HepG2 (cell line): ENCODE measurements around the gene TRIM2. TPM values are rescaled to one million over a fixed set of nuclear protein-coding genes. Genes with fewer than 3 reads are reported as not detected.

ENCODE experiments used
- ARID3A ChIP-seq: IDR thresholded peaks from 2 replicates; pipeline ENCODE4 v1.6.1; 2012; ENCODE audit warnings: low read depth, low read length, improper control_type of control experiment
- ISL2 ChIP-seq: sonication (generic); formaldehyde crosslinking; IDR thresholded peaks from 2 replicates; pipeline ENCODE4 v1.5.0; 2020; ENCODE audit warnings: missing genetic modification reagents
- JUND ChIP-seq: sonication (generic); formaldehyde crosslinking; IDR thresholded peaks from 2 replicates; pipeline ENCODE4 v1.8.0; 2022; ENCODE audit warnings: mild to moderate bottlenecking, missing genetic modification reagents
- KDM2A ChIP-seq: sonication (generic); formaldehyde crosslinking; IDR thresholded peaks from 2 replicates; pipeline ENCODE4 v1.4.0; 2020; ENCODE audit warnings: low read depth, missing genetic modification reagents, borderline replicate concordance
- KLF13 ChIP-seq: sonication (generic); formaldehyde crosslinking; IDR thresholded peaks from 2 replicates; pipeline ENCODE4 v1.4.0; 2020; ENCODE audit warnings: mild to moderate bottlenecking, missing genetic modification reagents
- KLF16 ChIP-seq, 2 experiments: sonication (generic) in 1 of 2; formaldehyde crosslinking in 1 of 2; IDR thresholded peaks; 2 replicates each; pipeline versions ENCODE4 v1.6.1 to v1.8.0; 2016 to 2023; ENCODE audit warnings: missing genetic modification reagents in 2 of 2, missing compliant biosample characterization in 1 of 2
- MEF2D ChIP-seq: sonication (generic); formaldehyde crosslinking; IDR thresholded peaks from 2 replicates; pipeline ENCODE4 v1.5.1; 2020; ENCODE audit warnings: mild to moderate bottlenecking, missing genetic modification reagents
- MYC ChIP-seq: sonication (generic); formaldehyde crosslinking; IDR thresholded peaks from 2 replicates; pipeline ENCODE4 v1.9.0; 2021; ENCODE audit warnings: missing genetic modification reagents, borderline replicate concordance
- NONO ChIP-seq, 2 experiments: fragments of 450-650 bp in 1 of 2; sonication (generic) in 1 of 2; formaldehyde crosslinking in 1 of 2; IDR thresholded peaks in 1 of 2; conservative IDR thresholded peaks in 1 of 2; 2 replicates each; pipeline versions ENCODE4 v1.6.1 to v1.8.0; 2017 to 2022; ENCODE audit warnings: mild to moderate bottlenecking in 1 of 2, missing genetic modification reagents in 1 of 2, moderate library complexity in 1 of 2
- NR1H2 ChIP-seq: sonication (generic); formaldehyde crosslinking; IDR thresholded peaks from 2 replicates; pipeline ENCODE4 v1.8.1; 2022; ENCODE audit warnings: low read depth, missing genetic modification reagents, borderline replicate concordance
- NR2C2 ChIP-seq: sonication (generic); formaldehyde crosslinking; IDR thresholded peaks from 2 replicates; pipeline ENCODE4 v1.4.0; 2020; ENCODE audit warnings: missing genetic modification reagents, mild to moderate bottlenecking, moderate library complexity, borderline replicate concordance
- PPARG ChIP-seq: conservative IDR thresholded peaks from 2 replicates; pipeline ENCODE4 v1.6.1; 2016; ENCODE audit warnings: missing biosample characterization, missing genetic modification reagents
- RFXANK ChIP-seq: IDR thresholded peaks from 2 replicates; pipeline ENCODE4 v1.6.1; 2016
- ZNF230 ChIP-seq: sonication (generic); formaldehyde crosslinking; IDR thresholded peaks from 2 replicates; pipeline ENCODE4 v1.4.0; 2020; ENCODE audit warnings: mild to moderate bottlenecking, missing genetic modification reagents
- ZNF30 ChIP-seq: sonication (generic); formaldehyde crosslinking; IDR thresholded peaks from 2 replicates; pipeline ENCODE4 v1.5.0; 2020; ENCODE audit warnings: mild to moderate bottlenecking, missing genetic modification reagents
- ZNF343 ChIP-seq: sonication (generic); formaldehyde crosslinking; IDR thresholded peaks from 2 replicates; pipeline ENCODE4 v1.4.0; 2020; ENCODE audit warnings: mild to moderate bottlenecking, missing genetic modification reagents
- ZNF501 ChIP-seq: sonication (generic); formaldehyde crosslinking; IDR thresholded peaks from 2 replicates; pipeline ENCODE4 v1.5.1; 2020; ENCODE audit warnings: mild to moderate bottlenecking, moderate library complexity, missing genetic modification reagents
- ZNF564 ChIP-seq: sonication (generic); formaldehyde crosslinking; IDR thresholded peaks from 2 replicates; pipeline ENCODE4 v1.8.1; 2023; ENCODE audit warnings: mild to moderate bottlenecking, missing genetic modification reagents
- ZNF589 ChIP-seq: sonication (generic); formaldehyde crosslinking; conservative IDR thresholded peaks from 2 replicates; pipeline ENCODE4 v1.8.0; 2022; ENCODE audit warnings: mild to moderate bottlenecking, moderate library complexity, missing genetic modification reagents
- ZNF605 ChIP-seq: sonication (generic); formaldehyde crosslinking; IDR thresholded peaks from 2 replicates; pipeline ENCODE4 v1.8.0; 2022; ENCODE audit warnings: mild to moderate bottlenecking, missing genetic modification reagents
- ZSCAN22 ChIP-seq: sonication (generic); formaldehyde crosslinking; IDR thresholded peaks from 2 replicates; pipeline ENCODE4 v1.4.0; 2020; ENCODE audit warnings: mild to moderate bottlenecking, missing genetic modification reagents
- polyA plus RNA-seq, 8 experiments: library from polyadenylated mRNA; depleted of rRNA in 3 of 8; stranded (reverse) in 7 of 8; unstranded in 1 of 8; fragments of >200 nt; fragmentation: Illumina TruSeq in 4 of 8; extraction: Trizol in 4 of 8; gene quantifications; 2 replicates each; pipeline versions ENCODE4 v1.2.1 to v1.2.3, GENCODE V29; 2011 to 2016; ENCODE audit warnings: low read depth in 4 of 8, missing spikeins in 1 of 8, mixed read lengths in 1 of 8; ENCODE audit not compliant: insufficient read depth in 1 of 8
- total RNA-seq, 5 experiments: library from RNA; depleted of rRNA; stranded (reverse); fragments of >200 nt; fragmentation: Illumina TruSeq; extraction: Trizol; gene quantifications; 2 replicates each; pipeline ENCODE4 v1.2.3, GENCODE V29; 2016; ENCODE audit warnings: low read depth in 1 of 5
- TF ChIP-seq, protein P1 (sequence below): IDR thresholded peaks from 2 replicates; pipeline ENCODE4 v1.6.1; 2016; ENCODE audit warnings: low read depth, borderline replicate concordance
- TF ChIP-seq, protein P2 (sequence below): sonication (generic); formaldehyde crosslinking; conservative IDR thresholded peaks from 2 replicates; pipeline ENCODE4 v1.8.1; 2023; ENCODE audit warnings: missing genetic modification reagents
- TF ChIP-seq, protein P3 (sequence below): sonication (generic); formaldehyde crosslinking; IDR thresholded peaks from 2 replicates; pipeline ENCODE4 v1.4.0; 2020; ENCODE audit warnings: missing genetic modification reagents, low read depth, mild to moderate bottlenecking, borderline replicate concordance
- TF ChIP-seq, protein P4 (sequence below): IDR thresholded peaks from 2 replicates; pipeline ENCODE4 v1.6.1; 2016; ENCODE audit warnings: mild to moderate bottlenecking

Gene TRIM2
- total and polyA plus RNA-seq, 2 of the 13 experiments (the other 11 are each of a cell fraction or from before 2014, with no cell fraction given): 2.1 to 4.2 TPM

DNA sequence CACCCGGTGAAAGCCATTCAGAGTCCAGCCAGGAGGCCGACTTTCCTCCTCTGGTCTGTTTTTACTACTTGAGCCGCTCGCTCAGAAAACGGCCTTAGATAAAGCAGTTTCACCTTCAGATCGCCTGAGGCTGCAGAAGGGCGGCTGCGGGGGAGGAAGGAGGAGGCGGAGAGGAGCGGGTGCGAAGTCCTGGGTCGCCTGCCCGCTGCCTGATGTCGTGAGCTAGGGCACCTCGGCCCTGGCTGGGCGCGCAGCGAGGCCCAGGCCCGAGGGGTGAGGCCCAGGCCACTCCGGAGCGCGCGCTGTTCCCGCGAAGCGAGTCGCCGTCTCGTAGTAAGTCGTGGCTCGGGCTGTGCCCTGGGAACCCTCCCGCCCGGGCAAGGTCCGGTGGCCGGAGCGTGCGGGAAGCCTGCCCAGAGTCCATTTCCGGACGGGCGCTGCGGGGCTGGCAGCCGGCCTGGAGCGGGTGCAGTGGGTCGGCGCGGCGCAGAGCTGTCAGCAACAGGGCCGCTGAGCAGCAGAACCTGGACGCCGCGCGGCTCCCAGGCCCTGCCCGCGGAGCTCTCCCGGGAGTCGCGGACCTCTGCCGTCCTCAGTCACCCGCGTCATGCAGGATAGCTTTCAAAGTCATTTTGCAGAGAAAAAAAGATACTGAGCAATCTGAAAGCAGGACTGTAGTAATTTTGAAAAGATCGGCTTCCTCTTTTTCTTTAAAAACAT lies 18.6 kb downstream of the TRIM2 start (continued):
- TF ChIP-seq KDM2A (CRISPR knock-in tag) (peak; percentile 87), ARID3A (no peak), ZNF501 (CRISPR knock-in tag) (peak; percentile 95), KLF16 (CRISPR knock-in tag; IDR thresholded peaks at IDR 0.05) (peak in 1 of 2 experiments; percentile 50; a peak in 1 of 4 replicates), PPARG (CRISPR knock-in tag) (no peak), MYC (CRISPR knock-in tag) (peak; percentile 68; the same call in 1 of the 2 replicates), ZNF343 (CRISPR knock-in tag) (peak; percentile 76), RFXANK (CRISPR knock-in tag) (no peak), NONO (IDR thresholded peaks at IDR 0.05) (no peak), NONO (CRISPR knock-in tag; conservative IDR thresholded peaks at IDR 0.05) (peak; percentile 72), KLF13 (no peak), ZNF564 (CRISPR knock-in tag) (no peak), MEF2D (CRISPR knock-in tag) (no peak), ZNF230 (CRISPR knock-in tag) (0 out of 2 replicates have a peak, but pooled peaks have one; percentile 60), ZSCAN22 (CRISPR knock-in tag) (no peak), NR2C2 (peak; percentile 43; the same call in 1 of the 2 replicates), ZNF589 (CRISPR knock-in tag) (no peak), JUND (CRISPR knock-in tag) (no peak), ZNF30 (CRISPR knock-in tag) (peak; percentile 85; the same call in 1 of the 2 replicates), ZNF605 (CRISPR knock-in tag) (peak; percentile 65), ISL2 (CRISPR knock-in tag) (peak; percentile 70; the same call in 1 of the 2 replicates), NR1H2 (CRISPR knock-in tag) (no peak)
- TF ChIP-seq, protein P1, sequence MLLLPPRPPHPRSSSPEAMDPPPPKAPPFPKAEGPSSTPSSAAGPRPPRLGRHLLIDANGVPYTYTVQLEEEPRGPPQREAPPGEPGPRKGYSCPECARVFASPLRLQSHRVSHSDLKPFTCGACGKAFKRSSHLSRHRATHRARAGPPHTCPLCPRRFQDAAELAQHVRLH (CRISPR knock-in tag): 0 out of 2 replicates have a peak, but pooled peaks have one; percentile 13
- TF ChIP-seq, protein P2, sequence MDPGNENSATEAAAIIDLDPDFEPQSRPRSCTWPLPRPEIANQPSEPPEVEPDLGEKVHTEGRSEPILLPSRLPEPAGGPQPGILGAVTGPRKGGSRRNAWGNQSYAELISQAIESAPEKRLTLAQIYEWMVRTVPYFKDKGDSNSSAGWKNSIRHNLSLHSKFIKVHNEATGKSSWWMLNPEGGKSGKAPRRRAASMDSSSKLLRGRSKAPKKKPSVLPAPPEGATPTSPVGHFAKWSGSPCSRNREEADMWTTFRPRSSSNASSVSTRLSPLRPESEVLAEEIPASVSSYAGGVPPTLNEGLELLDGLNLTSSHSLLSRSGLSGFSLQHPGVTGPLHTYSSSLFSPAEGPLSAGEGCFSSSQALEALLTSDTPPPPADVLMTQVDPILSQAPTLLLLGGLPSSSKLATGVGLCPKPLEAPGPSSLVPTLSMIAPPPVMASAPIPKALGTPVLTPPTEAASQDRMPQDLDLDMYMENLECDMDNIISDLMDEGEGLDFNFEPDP: 0 out of 2 replicates have a peak, but pooled peaks have one; percentile 91
- TF ChIP-seq, protein P3, sequence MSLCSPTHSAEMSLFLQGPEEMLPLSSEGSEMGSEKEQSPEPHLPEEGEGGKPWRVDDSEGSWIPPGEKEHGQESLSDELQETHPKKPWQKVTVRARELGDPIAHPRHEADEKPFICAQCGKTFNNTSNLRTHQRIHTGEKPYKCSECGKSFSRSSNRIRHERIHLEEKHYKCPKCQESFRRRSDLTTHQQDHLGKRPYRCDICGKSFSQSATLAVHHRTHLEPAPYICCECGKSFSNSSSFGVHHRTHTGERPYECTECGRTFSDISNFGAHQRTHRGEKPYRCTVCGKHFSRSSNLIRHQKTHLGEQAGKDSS (CRISPR knock-in tag): peak; percentile 87
- TF ChIP-seq, protein P4, sequence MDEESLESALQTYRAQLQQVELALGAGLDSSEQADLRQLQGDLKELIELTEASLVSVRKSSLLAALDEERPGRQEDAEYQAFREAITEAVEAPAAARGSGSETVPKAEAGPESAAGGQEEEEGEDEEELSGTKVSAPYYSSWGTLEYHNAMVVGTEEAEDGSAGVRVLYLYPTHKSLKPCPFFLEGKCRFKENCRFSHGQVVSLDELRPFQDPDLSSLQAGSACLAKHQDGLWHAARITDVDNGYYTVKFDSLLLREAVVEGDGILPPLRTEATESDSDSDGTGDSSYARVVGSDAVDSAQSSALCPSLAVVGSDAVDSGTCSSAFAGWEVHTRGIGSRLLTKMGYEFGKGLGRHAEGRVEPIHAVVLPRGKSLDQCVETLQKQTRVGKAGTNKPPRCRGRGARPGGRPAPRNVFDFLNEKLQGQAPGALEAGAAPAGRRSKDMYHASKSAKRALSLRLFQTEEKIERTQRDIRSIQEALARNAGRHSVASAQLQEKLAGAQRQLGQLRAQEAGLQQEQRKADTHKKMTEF (CRISPR knock-in tag): peak; percentile 86
